Skeletal muscle cell (primary cell): Measurements from ENCODE around the gene GNL2.
"Not testable (repeated sequence)": the region's sequence is repeated elsewhere in the genome, so short reads cannot be mapped to it uniquely, and the experiment has no call there.

Source experiments
- DNase-seq: peaks from one replicate; pipeline ENCODE4 v3.0.0-alpha.2; 2010; ENCODE audit warnings: low read depth
- H3K4me3 ChIP-seq: 2 replicates; pipeline ENCODE4 v1.5.1; 2011; ENCODE audit warnings: low read depth, mild to moderate bottlenecking, control low read depth, low read length, moderate library complexity

The GNL2 gene

GRCh38 chr1:37561133-37562132 is 34.3 kb downstream of the GNL2 start:
- H3K4me3 ChIP-seq = no peak overlapping the region
- DNase-seq = no peak

- H3K4me3 ChIP-seq = no peak overlapping the region
- DNase-seq = no peak
Measured at GRCh38 chr1:37560401-37561132, 35.2 kb downstream of the GNL2 start.

GRCh38 chr1:37559957-37560379 is 35.8 kb downstream of the GNL2 start:
- not testable (repeated sequence) for DNase-seq, H3K4me3 ChIP-seq

- DNase-seq = no peak
- H3K4me3 ChIP-seq = no peak overlapping the region
Measured at GRCh38 chr1:37559080-37559479, 36.7 kb downstream of the GNL2 start.

- no peak overlapping the region for H3K4me3 ChIP-seq
- no peak for DNase-seq
Measured at GRCh38 chr1:37558411-37558810, 37.3 kb downstream of the GNL2 start.

- peak overlapping the region; percentile 60 for H3K4me3 ChIP-seq
- no peak for DNase-seq
Measured at GRCh38 chr1:37557402-37557801, 38.3 kb downstream of the GNL2 start.

GRCh38 chr1:37556712-37557196 is 39.0 kb downstream of the GNL2 start, which contains the start of gene DNALI1:
Gene DNALI1 (plus strand): TSS chr1:37556940. CDS start chr1:37556995, 55 bp downstream.
- DNase-seq = peak; percentile 62
- peak within 1 kb of the TSS; percentile 60 for H3K4me3 ChIP-seq

GRCh38 chr1:37553927-37554808 is 41.6 kb downstream of the GNL2 start, which contains the start of gene SNIP1:
Gene SNIP1 (minus strand): TSS chr1:37554293. CDS start chr1:37554229, 64 bp downstream.
- peak within 1 kb of the TSS; percentile 100 for H3K4me3 ChIP-seq
- peak; percentile 62 for DNase-seq

- H3K4me3 ChIP-seq = peak overlapping the region; percentile 100
- DNase-seq = no peak
Measured at GRCh38 chr1:37553598-37553926, 42.2 kb downstream of the GNL2 start.

- no peak overlapping the region for H3K4me3 ChIP-seq
- DNase-seq = no peak
Measured at GRCh38 chr1:37549341-37549740, 46.4 kb downstream of the GNL2 start.

- H3K4me3 ChIP-seq = no peak overlapping the region
- no peak for DNase-seq
Measured at GRCh38 chr1:37545019-37545418, 50.7 kb downstream of the GNL2 start.

- DNase-seq = no peak
- no peak overlapping the region for H3K4me3 ChIP-seq
Measured at GRCh38 chr1:37544530-37544929, 51.2 kb downstream of the GNL2 start.

GRCh38 chr1:37540036-37540785 is 55.5 kb downstream of the GNL2 start:
- no peak for DNase-seq
- H3K4me3 ChIP-seq = no peak overlapping the region

- not testable (repeated sequence) for DNase-seq, H3K4me3 ChIP-seq
Measured at GRCh38 chr1:37539154-37539553, 56.6 kb downstream of the GNL2 start.

GRCh38 chr1:37537378-37537777 is 58.4 kb downstream of the GNL2 start:
- H3K4me3 ChIP-seq = no peak overlapping the region
- peak; percentile 69 for DNase-seq

- H3K4me3 ChIP-seq = no peak overlapping the region
- DNase-seq = no peak
Measured at GRCh38 chr1:37533317-37534093, 62.2 kb downstream of the GNL2 start.

GRCh38 chr1:37532418-37533156 is 63.1 kb downstream of the GNL2 start:
- DNase-seq, H3K4me3 ChIP-seq: not testable (repeated sequence)
